WERI-Rb-1 (cell line): ENCODE measurements around the gene MT1E.

Experiments used
- DNase-seq: peaks from one replicate; pipeline ENCODE4 v3.0.0-alpha.2; 2020
- H3K27ac ChIP-seq: fragments of 250-450 bp; sonication (Bioruptor Pico); 2 replicates; pipeline ENCODE4 v1.5.1; 2020; ENCODE audit warnings: mild to moderate bottlenecking, moderate library complexity
- H3K27me3 ChIP-seq: fragments of 250-450 bp; sonication (Bioruptor Pico); 2 replicates; pipeline ENCODE4 v1.5.1; 2021; ENCODE audit warnings: mild to moderate bottlenecking, low read depth, moderate library complexity; ENCODE audit not compliant: insufficient read depth, severe bottlenecking
- H3K36me3 ChIP-seq: fragments of 250-450 bp; sonication (Bioruptor Pico); 2 replicates; pipeline ENCODE4 v1.5.1; 2020; ENCODE audit warnings: mild to moderate bottlenecking, moderate library complexity
- H3K4me3 ChIP-seq: 2 replicates; pipeline ENCODE4 v1.5.1; 2011; ENCODE audit warnings: low read depth, mild to moderate bottlenecking, control low read depth, low read length
- H3K9me3 ChIP-seq: fragments of 250-450 bp; sonication (Bioruptor Pico); 2 replicates; pipeline ENCODE4 v1.5.1; 2021; ENCODE audit warnings: mild to moderate bottlenecking, moderate library complexity; ENCODE audit not compliant: severe bottlenecking
- CTCF ChIP-seq: IDR thresholded peaks from 2 replicates; pipeline ENCODE4 v1.5.1; 2011; ENCODE audit warnings: low read depth, mild to moderate bottlenecking, control low read depth, inconsistent platforms, low read length

Gene MT1E

GRCh38 chr16:56594292-56594619 is 31.3 kb upstream of the MT1E start:
- DNase-seq, result no peak
- Histone ChIP-seq H3K4me3 (no peak overlapping the region), H3K9me3 (peaks cover 3% of the 10 kb centered on the region), H3K27ac (no peak overlapping the region), H3K36me3 (no peaks in the 10 kb centered on the region), H3K27me3 (no peaks in the 10 kb centered on the region)
- TF ChIP-seq CTCF, result no peak

GRCh38 chr16:56600398-56600999 is 25.1 kb upstream of the MT1E start:
- H3K9me3 ChIP-seq, result no peaks in the 10 kb centered on the region
- no peak overlapping the region for H3K4me3 ChIP-seq
- DNase-seq, result peak; percentile 60
- H3K27ac ChIP-seq, result no peak overlapping the region
- no peaks in the 10 kb centered on the region for H3K36me3 ChIP-seq
- peak; percentile 65 for TF ChIP-seq CTCF
- H3K27me3 ChIP-seq, result no peaks in the 10 kb centered on the region

GRCh38 chr16:56601325-56601724 is 24.3 kb upstream of the MT1E start:
- peak; percentile 78 for DNase-seq
- Histone ChIP-seq H3K27me3 (no peaks in the 10 kb centered on the region), H3K9me3 (no peaks in the 10 kb centered on the region), H3K36me3 (no peaks in the 10 kb centered on the region), H3K4me3 (no peak overlapping the region), H3K27ac (no peak overlapping the region)
- no peak for TF ChIP-seq CTCF

- H3K36me3 ChIP-seq, result no peaks in the 10 kb centered on the region
- peak overlapping the region; percentile 33 for H3K27ac ChIP-seq
- peak; percentile 89 for TF ChIP-seq CTCF
- no peaks in the 10 kb centered on the region for H3K9me3 ChIP-seq
- no peaks in the 10 kb centered on the region for H3K27me3 ChIP-seq
- peak; percentile 89 for DNase-seq
- no peak overlapping the region for H3K4me3 ChIP-seq
Measured at GRCh38 chr16:56603589-56603988, 22.0 kb upstream of the MT1E start.

- no peak overlapping the region for H3K27ac ChIP-seq
- H3K36me3 ChIP-seq, result no peaks in the 10 kb centered on the region
- DNase-seq, result no peak
- TF ChIP-seq CTCF, result no peak
- H3K4me3 ChIP-seq, result no peak overlapping the region
- no peaks in the 10 kb centered on the region for H3K27me3 ChIP-seq
- no peaks in the 10 kb centered on the region for H3K9me3 ChIP-seq
Measured at GRCh38 chr16:56604966-56605365, 20.6 kb upstream of the MT1E start.

GRCh38 chr16:56605475-56605874 is 20.1 kb upstream of the MT1E start:
- Histone ChIP-seq H3K4me3 (no peak overlapping the region), H3K36me3 (no peaks in the 10 kb centered on the region), H3K27me3 (no peaks in the 10 kb centered on the region), H3K9me3 (no peaks in the 10 kb centered on the region), H3K27ac (no peak overlapping the region)
- TF ChIP-seq CTCF, result no peak
- DNase-seq, result no peak
